RWPE2 (cell line): Measurements from ENCODE around the gene TSSK3.

Experiments used
- ATAC-seq: fragments of 200-7000 bp; cut with Tn5 transposase; 3 replicates; pipeline ENCODE4 v1.9.1; 2021; ENCODE audit warnings: low read depth
- DNase-seq: peaks from one replicate; pipeline ENCODE4 v3.0.0-alpha.2; 2020; ENCODE audit warnings: low spot score
- H3K27ac ChIP-seq: fragments of 450-650 bp; 2 replicates; pipeline ENCODE4 v1.5.1; 2017; ENCODE audit warnings: mild to moderate bottlenecking; ENCODE audit not compliant: poor library complexity, severe bottlenecking
- H3K27me3 ChIP-seq: fragments of 250-450 bp; sonication (Bioruptor Pico); 2 replicates; pipeline ENCODE4 v1.5.1; 2021; ENCODE audit warnings: mild to moderate bottlenecking, moderate library complexity; ENCODE audit not compliant: insufficient read depth, poor library complexity, severe bottlenecking
- H3K36me3 ChIP-seq: fragments of 250-450 bp; sonication (Bioruptor Pico); 2 replicates; pipeline ENCODE4 v1.5.1; 2020; ENCODE audit warnings: low read depth, mild to moderate bottlenecking, moderate library complexity
- H3K4me1 ChIP-seq: fragments of 250-450 bp; sonication (Bioruptor Pico); 2 replicates; pipeline ENCODE4 v1.5.1; 2021; ENCODE audit warnings: mild to moderate bottlenecking, moderate library complexity; ENCODE audit not compliant: insufficient read depth, poor library complexity, severe bottlenecking
- H3K4me3 ChIP-seq: fragments of 250-450 bp; sonication (Bioruptor Pico); 2 replicates; pipeline ENCODE4 v1.5.1; 2021; ENCODE audit warnings: mild to moderate bottlenecking, moderate library complexity; ENCODE audit not compliant: severe bottlenecking
- H3K9me3 ChIP-seq: fragments of 250-450 bp; sonication (Bioruptor Pico); 2 replicates; pipeline ENCODE4 v1.5.1; 2021; ENCODE audit warnings: mild to moderate bottlenecking, moderate library complexity; ENCODE audit not compliant: severe bottlenecking
- TF ChIP-seq, protein P1 (sequence below): fragments of 450-650 bp; IDR thresholded peaks from one replicate; pipeline ENCODE4 v1.5.1; 2017; ENCODE audit warnings: mild to moderate bottlenecking, moderate library complexity; ENCODE audit not compliant: poor library complexity, severe bottlenecking

The TSSK3 gene

GRCh38 chr1:32327204-32327603 lies 35.1 kb upstream of the TSSK3 start:
- ATAC-seq, result no peak
- DNase-seq, result no peak
- no peaks in the 10 kb centered on the region for H3K4me1 ChIP-seq
- H3K36me3 ChIP-seq, result peaks cover 66% of the 10 kb centered on the region
- TF ChIP-seq, protein P1, sequence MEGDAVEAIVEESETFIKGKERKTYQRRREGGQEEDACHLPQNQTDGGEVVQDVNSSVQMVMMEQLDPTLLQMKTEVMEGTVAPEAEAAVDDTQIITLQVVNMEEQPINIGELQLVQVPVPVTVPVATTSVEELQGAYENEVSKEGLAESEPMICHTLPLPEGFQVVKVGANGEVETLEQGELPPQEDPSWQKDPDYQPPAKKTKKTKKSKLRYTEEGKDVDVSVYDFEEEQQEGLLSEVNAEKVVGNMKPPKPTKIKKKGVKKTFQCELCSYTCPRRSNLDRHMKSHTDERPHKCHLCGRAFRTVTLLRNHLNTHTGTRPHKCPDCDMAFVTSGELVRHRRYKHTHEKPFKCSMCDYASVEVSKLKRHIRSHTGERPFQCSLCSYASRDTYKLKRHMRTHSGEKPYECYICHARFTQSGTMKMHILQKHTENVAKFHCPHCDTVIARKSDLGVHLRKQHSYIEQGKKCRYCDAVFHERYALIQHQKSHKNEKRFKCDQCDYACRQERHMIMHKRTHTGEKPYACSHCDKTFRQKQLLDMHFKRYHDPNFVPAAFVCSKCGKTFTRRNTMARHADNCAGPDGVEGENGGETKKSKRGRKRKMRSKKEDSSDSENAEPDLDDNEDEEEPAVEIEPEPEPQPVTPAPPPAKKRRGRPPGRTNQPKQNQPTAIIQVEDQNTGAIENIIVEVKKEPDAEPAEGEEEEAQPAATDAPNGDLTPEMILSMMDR, result no peak
- no peaks in the 10 kb centered on the region for H3K27me3 ChIP-seq
- H3K27ac ChIP-seq, result no peak overlapping the region
- no peak overlapping the region for H3K4me3 ChIP-seq
- H3K9me3 ChIP-seq, result no peaks in the 10 kb centered on the region

GRCh38 chr1:32329931-32330466 lies 32.3 kb upstream of the TSSK3 start:
- H3K27me3 ChIP-seq, result no peaks in the 10 kb centered on the region
- peaks cover 5% of the 10 kb centered on the region for H3K4me1 ChIP-seq
- no peaks in the 10 kb centered on the region for H3K9me3 ChIP-seq
- DNase-seq (no peak), ATAC-seq (no peak)
- no peak overlapping the region for H3K4me3 ChIP-seq
- no peak overlapping the region for H3K27ac ChIP-seq
- TF ChIP-seq, protein P1, result no peak
- H3K36me3 ChIP-seq, result peaks cover 59% of the 10 kb centered on the region

DNA sequence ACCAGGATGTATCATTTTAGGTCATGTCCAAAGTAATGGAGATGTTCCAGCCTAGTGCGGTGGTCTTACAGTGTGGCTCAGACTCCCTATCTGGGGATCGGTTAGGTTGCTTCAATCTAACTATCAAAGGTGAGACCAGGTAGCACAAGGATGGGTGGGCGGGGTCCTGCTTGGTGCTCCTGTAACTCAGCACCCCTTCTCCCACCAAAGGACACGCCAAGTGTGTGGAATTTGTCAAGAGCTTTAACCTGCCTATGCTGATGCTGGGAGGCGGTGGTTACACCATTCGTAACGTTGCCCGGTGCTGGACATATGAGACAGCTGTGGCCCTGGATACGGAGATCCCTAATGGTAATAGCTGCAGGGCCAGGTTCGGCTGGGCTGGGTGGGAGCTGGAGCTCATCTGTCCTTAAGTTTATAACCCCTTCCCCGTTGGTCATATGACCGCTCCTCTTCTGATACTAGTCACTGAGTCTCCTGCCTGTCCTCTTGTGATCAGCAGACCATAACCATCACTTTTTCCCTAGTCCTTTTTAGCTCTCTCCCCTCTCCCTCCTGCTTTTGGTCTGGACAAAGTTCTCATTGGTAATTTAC lies 31.7 kb upstream of the TSSK3 start:
- Histone ChIP-seq H3K36me3 (peaks cover 53% of the 10 kb centered on the region), H3K4me3 (no peak overlapping the region), H3K27me3 (no peaks in the 10 kb centered on the region), H3K9me3 (no peaks in the 10 kb centered on the region), H3K27ac (no peak overlapping the region), H3K4me1 (peaks cover 5% of the 10 kb centered on the region)
- DNase-seq, result no peak
- TF ChIP-seq, protein P1, result no peak
- ATAC-seq, result no peak

DNA sequence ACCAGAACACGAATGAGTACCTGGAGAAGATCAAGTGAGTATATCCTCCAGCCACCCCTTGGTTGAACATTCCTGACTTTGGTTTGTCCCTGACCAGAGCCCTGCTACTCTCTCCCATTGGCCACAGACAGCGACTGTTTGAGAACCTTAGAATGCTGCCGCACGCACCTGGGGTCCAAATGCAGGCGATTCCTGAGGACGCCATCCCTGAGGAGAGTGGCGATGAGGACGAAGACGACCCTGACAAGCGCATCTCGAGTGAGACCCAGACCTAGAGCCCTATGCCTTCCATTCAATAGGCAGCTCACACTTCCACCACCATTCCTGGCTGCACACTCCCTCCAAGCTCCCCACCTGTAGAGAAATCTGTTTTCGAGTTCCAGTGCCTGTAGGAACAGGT lies 30.8 kb upstream of the TSSK3 start:
- no peak overlapping the region for H3K4me3 ChIP-seq
- H3K9me3 ChIP-seq, result no peaks in the 10 kb centered on the region
- H3K36me3 ChIP-seq, result peaks cover 45% of the 10 kb centered on the region
- H3K4me1 ChIP-seq, result peaks cover 5% of the 10 kb centered on the region
- ATAC-seq (no peak), DNase-seq (no peak)
- H3K27me3 ChIP-seq, result no peaks in the 10 kb centered on the region
- TF ChIP-seq, protein P1, result no peak
- no peak overlapping the region for H3K27ac ChIP-seq
